ENCODE measurements around the gene LIMD2.
"Not testable (repeated sequence)": the region's sequence is repeated elsewhere in the genome, so short reads cannot be mapped to it uniquely, and the experiment has no call there.

Gene LIMD2

GRCh38 chr17:63699638-63700527, at the start of gene LIMD2:
Gene LIMD2, minus strand, starts transcription at chr17:63700125. Its CDS starts 827 bp downstream, at chr17:63699298.
- DNase-seq, result peak; percentile 30

- DNase-seq, result peak; percentile 97
Measured at GRCh38 chr17:63741408-63742173, 41.7 kb upstream of the LIMD2 start, which contains the start of gene STRADA. Gene STRADA, minus strand, starts transcription at chr17:63741799. Its CDS starts 13,430 bp downstream, at chr17:63728369.

GRCh38 chr17:63741143-63741407, 41.1 kb upstream of the LIMD2 start:
- peak; percentile 8 for DNase-seq

GRCh38 chr17:63740464-63741142, 40.7 kb upstream of the LIMD2 start:
- no peak for DNase-seq

- DNase-seq, result no peak
Measured at GRCh38 chr17:63735691-63736090, 35.8 kb upstream of the LIMD2 start.

- no peak for DNase-seq
Measured at GRCh38 chr17:63722403-63722802, 22.5 kb upstream of the LIMD2 start.

- not testable (repeated sequence) for DNase-seq
Measured at GRCh38 chr17:63720194-63720593, 20.3 kb upstream of the LIMD2 start.

- no peak for DNase-seq
Measured at GRCh38 chr17:63718988-63719387, 19.1 kb upstream of the LIMD2 start.

- no peak for DNase-seq
Measured at GRCh38 chr17:63716426-63716825, 16.5 kb upstream of the LIMD2 start.

GRCh38 chr17:63714550-63715277, 14.8 kb upstream of the LIMD2 start:
- no peak for DNase-seq

- no peak for DNase-seq
Measured at GRCh38 chr17:63709110-63709509, 9.2 kb upstream of the LIMD2 start.

GRCh38 chr17:63707151-63707550, 7.2 kb upstream of the LIMD2 start:
- DNase-seq, result no peak

GRCh38 chr17:63706336-63707082, 6.6 kb upstream of the LIMD2 start:
- no peak for DNase-seq

GRCh38 chr17:63705657-63706056, 5.7 kb upstream of the LIMD2 start:
- no peak for DNase-seq

- DNase-seq, result no peak
Measured at GRCh38 chr17:63704836-63705235, 4.9 kb upstream of the LIMD2 start.

GRCh38 chr17:63704259-63704576, 4.3 kb upstream of the LIMD2 start:
- DNase-seq, result no peak

- no peak for DNase-seq
Measured at GRCh38 chr17:63703556-63704258, 3.8 kb upstream of the LIMD2 start.

GRCh38 chr17:63703029-63703428, 3.1 kb upstream of the LIMD2 start:
- DNase-seq, result no peak

- DNase-seq, result no peak
Measured at GRCh38 chr17:63702721-63703015, 2.7 kb upstream of the LIMD2 start.

GRCh38 chr17:63701868-63702720, 2.2 kb upstream of the LIMD2 start:
- DNase-seq, result no peak

GRCh38 chr17:63701456-63701820, 1.5 kb upstream of the LIMD2 start:
- DNase-seq, result no peak

Measured in NCI-H1694 treated with DMSO at 0.1 percent for 48 hours (cell line).